ENCODE measurements around the gene SH3RF1. TPM values are rescaled to one million over a fixed set of nuclear protein-coding genes. Genes with fewer than 3 reads are reported as not detected.

Gene SH3RF1
- total and polyA plus RNA-seq, 10 of the 15 experiments (the other 5 are each of a cell fraction or from before 2014, with no cell fraction given): 4.5 to 22.5 (median 10.4) TPM

DNA sequence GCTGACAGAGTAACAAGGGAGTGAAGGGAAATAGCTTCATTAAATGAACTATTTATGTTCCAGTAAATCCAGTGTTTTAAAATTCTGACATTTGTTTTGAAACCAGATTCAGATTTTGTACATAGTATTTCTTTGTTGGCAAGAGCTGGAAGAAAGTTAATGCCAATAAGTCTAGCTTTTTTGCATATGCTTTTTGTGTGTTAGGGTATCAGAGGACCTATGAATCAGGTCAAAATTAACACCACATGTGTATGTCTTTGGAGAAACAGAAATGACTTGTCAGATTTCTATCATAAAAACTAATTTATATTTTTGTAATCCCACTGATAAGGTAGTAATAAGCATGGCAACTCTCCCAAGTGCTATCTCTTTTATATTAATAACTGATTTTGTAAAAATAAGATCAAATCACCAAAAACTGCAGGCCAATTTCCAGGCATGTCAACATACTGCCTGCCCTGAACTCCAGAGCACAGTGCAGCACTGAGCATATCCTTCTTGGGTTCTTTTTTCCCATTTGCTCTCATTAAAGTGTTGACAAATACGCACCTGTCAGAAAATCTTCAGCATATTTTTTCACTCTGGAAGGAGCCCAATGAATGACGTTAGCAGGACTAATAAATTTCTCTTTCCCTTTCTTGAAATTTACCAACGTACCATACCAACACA lies 65.5 kb downstream of the SH3RF1 start:
- POLR2A ChIA-PET: interaction anchor here (0.8 to 0.9 kb wide), 3 partner anchors 34 to 201 kb away, joined by 3 read pairs; no protein-coding TSS in a partner anchor
- no peaks in the 10 kb centered on the region for H3K27me3 ChIP-seq (replicated peaks in 1 of 2; ENCODE audit: control insufficient read depth in 2 of 2, insufficient read depth in 2 of 2, low read length in 1 of 2)
- no TSS peak for BruUV-seq (replicated peaks)

More for the DNA sequence above, 65.5 kb downstream of the SH3RF1 start:
- Histone ChIP-seq H3K27ac (ENCODE audit: control insufficient read depth, insufficient read depth) (no peak overlapping the region), H3K79me2 (ENCODE audit: control insufficient read depth, insufficient read depth, low read length) (peaks cover 11% of the 10 kb centered on the region), H4K20me1 (ENCODE audit: control insufficient read depth, insufficient read depth) (no peaks in the 10 kb centered on the region), H2AFZ (ENCODE audit: control insufficient read depth, low read depth, low read length) (no peak overlapping the region), H3K4me3 (no peak overlapping the region), H3K4me1 (ENCODE audit: control insufficient read depth, insufficient read depth, low read length) (peaks cover 4% of the 10 kb centered on the region; the same call in 1 of the 2 replicates), H3K9me3 (replicated peaks; ENCODE audit: control insufficient read depth, insufficient read depth, low read length) (no peaks in the 10 kb centered on the region), H3K36me3 (ENCODE audit: control insufficient read depth in 2 of 2, insufficient read depth in 2 of 2, low read length in 1 of 2) (no peaks in the 10 kb centered on the region), H3K9ac (ENCODE audit: control insufficient read depth, insufficient read depth, low read length) (no peak overlapping the region), H3K4me2 (ENCODE audit: control insufficient read depth, insufficient read depth) (no peak overlapping the region)
- ChIA-PET SMC1A (ENCODE audit: uncharacterized antibody, unreplicated experiment) (interaction anchor here (1.0 to 3.3 kb wide), 7 partner anchors 10 to 181 kb away, joined by 3 to 13 read pairs (median 4); no protein-coding TSS in a partner anchor), CTCF (interaction anchor here (0.5 to 1.2 kb wide), 5 partner anchors 10 to 195 kb away, joined by 3 read pairs; partner anchors contain the start of gene CBR4), RAD21 (ENCODE audit: unreplicated experiment) (interaction anchor here (0.7 to 0.8 kb wide), 3 partner anchors 100 to 281 kb away, joined by 3 to 4 read pairs (median 3); no protein-coding TSS in a partner anchor)
- ATAC-seq: no peak
- in situ Hi-C loops (cut with MboI) (no loop called here), intact Hi-C loops (cut with micrococcal nuclease; ENCODE audit: unreplicated experiment) (no loop called here)
- WGBS (ENCODE audit: insufficient coverage, insufficient replicate concordance, low lambda C conversion rate, missing lambda C conversion rate): 100% methylated on average over 3 of the region's 3 CpGs
- TF ChIP-seq MYC (IDR thresholded peaks at IDR 0.05; ENCODE audit: insufficient read depth, insufficient read length, insufficient replicate concordance, low read length, severe bottlenecking) (no peak), ESRRA (IDR thresholded peaks at IDR 0.05; ENCODE audit: low read length) (no peak), WRNIP1 (IDR thresholded peaks at IDR 0.05; ENCODE audit: borderline replicate concordance, low read depth, low read length) (no peak), STAT3 (IDR thresholded peaks at IDR 0.05; ENCODE audit: low read depth, low read length) (no peak), CHD2 (IDR thresholded peaks at IDR 0.05; ENCODE audit: borderline replicate concordance, low read depth, low read length) (no peak), KDM1A (IDR thresholded peaks at IDR 0.05; ENCODE audit: borderline replicate concordance) (no peak), TAF1 (IDR thresholded peaks at IDR 0.05; ENCODE audit: borderline replicate concordance, low read depth, low read length) (no peak), POLR2A (IDR thresholded peaks at IDR 0.05; ENCODE audit: low read depth, low read length) (no peak), CREM (IDR thresholded peaks at IDR 0.05; ENCODE audit: low read depth) (no peak), ETV6 (conservative IDR thresholded peaks at IDR 0.05 in 1 of 2, IDR thresholded peaks at IDR 0.05 in 1 of 2; ENCODE audit: borderline replicate concordance in 1 of 2, low read depth in 1 of 2) (no peak), RFX5 (IDR thresholded peaks at IDR 0.05; ENCODE audit: low read depth, low read length) (no peak), ZNF384 (IDR thresholded peaks at IDR 0.05; ENCODE audit: borderline replicate concordance, low read depth, low read length) (no peak), BRCA1 (IDR thresholded peaks at IDR 0.05; ENCODE audit: low read depth, low read length) (no peak)
- TF ChIP-seq, protein P1, sequence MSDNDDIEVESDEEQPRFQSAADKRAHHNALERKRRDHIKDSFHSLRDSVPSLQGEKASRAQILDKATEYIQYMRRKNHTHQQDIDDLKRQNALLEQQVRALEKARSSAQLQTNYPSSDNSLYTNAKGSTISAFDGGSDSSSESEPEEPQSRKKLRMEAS (IDR thresholded peaks at IDR 0.05; ENCODE audit: low read depth, low read length): no peak
- TF ChIP-seq, protein P2, sequence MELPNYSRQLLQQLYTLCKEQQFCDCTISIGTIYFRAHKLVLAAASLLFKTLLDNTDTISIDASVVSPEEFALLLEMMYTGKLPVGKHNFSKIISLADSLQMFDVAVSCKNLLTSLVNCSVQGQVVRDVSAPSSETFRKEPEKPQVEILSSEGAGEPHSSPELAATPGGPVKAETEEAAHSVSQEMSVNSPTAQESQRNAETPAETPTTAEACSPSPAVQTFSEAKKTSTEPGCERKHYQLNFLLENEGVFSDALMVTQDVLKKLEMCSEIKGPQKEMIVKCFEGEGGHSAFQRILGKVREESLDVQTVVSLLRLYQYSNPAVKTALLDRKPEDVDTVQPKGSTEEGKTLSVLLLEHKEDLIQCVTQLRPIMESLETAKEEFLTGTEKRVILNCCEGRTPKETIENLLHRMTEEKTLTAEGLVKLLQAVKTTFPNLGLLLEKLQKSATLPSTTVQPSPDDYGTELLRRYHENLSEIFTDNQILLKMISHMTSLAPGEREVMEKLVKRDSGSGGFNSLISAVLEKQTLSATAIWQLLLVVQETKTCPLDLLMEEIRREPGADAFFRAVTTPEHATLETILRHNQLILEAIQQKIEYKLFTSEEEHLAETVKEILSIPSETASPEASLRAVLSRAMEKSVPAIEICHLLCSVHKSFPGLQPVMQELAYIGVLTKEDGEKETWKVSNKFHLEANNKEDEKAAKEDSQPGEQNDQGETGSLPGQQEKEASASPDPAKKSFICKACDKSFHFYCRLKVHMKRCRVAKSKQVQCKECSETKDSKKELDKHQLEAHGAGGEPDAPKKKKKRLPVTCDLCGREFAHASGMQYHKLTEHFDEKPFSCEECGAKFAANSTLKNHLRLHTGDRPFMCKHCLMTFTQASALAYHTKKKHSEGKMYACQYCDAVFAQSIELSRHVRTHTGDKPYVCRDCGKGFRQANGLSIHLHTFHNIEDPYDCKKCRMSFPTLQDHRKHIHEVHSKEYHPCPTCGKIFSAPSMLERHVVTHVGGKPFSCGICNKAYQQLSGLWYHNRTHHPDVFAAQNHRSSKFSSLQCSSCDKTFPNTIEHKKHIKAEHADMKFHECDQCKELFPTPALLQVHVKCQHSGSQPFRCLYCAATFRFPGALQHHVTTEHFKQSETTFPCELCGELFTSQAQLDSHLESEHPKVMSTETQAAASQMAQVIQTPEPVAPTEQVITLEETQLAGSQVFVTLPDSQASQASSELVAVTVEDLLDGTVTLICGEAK (IDR thresholded peaks at IDR 0.05; ENCODE audit: borderline replicate concordance): no peak
- FAIRE-seq: no peak
- DNase-seq (ENCODE audit: low read depth, low spot score): no peak

Data from GM12878 (cell line).